Mucosa of rectum (tissue), 2 donors: ENCODE measurements around the gene CLHC1.
A peak's percentile ranks its signal among the peaks of the same experiment; 100 is the strongest.
"Not testable (repeated sequence)": the region's sequence is repeated elsewhere in the genome, so short reads cannot be mapped to it uniquely, and the experiment has no call there.

ENCODE experiments used
- H3K27ac ChIP-seq, 2 donors: one replicate each; pipeline ENCODE4 v1.7.0; 2013; ENCODE audit warnings: inconsistent platforms in 2 of 2, low read depth in 2 of 2, low read length in 2 of 2
- H3K27me3 ChIP-seq, 2 donors: one replicate each; pipeline ENCODE4 v1.7.0; 2013; ENCODE audit warnings: low read length in 2 of 2; ENCODE audit not compliant: control insufficient read depth in 2 of 2, insufficient read depth in 2 of 2
- H3K36me3 ChIP-seq, 2 donors: one replicate each; pipeline ENCODE4 v1.7.0; 2013; ENCODE audit warnings: low read length in 2 of 2; ENCODE audit not compliant: control insufficient read depth in 2 of 2, insufficient read depth in 2 of 2
- H3K4me1 ChIP-seq, 2 donors: one replicate each; pipeline ENCODE4 v1.7.0; 2013; ENCODE audit warnings: low read length in 2 of 2, mild to moderate bottlenecking in 1 of 2; ENCODE audit not compliant: control insufficient read depth in 2 of 2, insufficient read depth in 2 of 2
- H3K4me3 ChIP-seq, 2 donors: one replicate each; pipeline ENCODE4 v1.7.0; 2013; ENCODE audit warnings: low read length in 2 of 2
- H3K9ac ChIP-seq, 2 donors: one replicate each; pipeline ENCODE4 v1.7.0; 2013; ENCODE audit warnings: low read length in 2 of 2, low read depth in 1 of 2, mild to moderate bottlenecking in 1 of 2
- H3K9me3 ChIP-seq, 2 donors: one replicate each; pipeline ENCODE4 v1.7.0; 2013; ENCODE audit warnings: low read length in 2 of 2; ENCODE audit not compliant: control insufficient read depth in 2 of 2
- donor health status: healthy.
- donor health status: Normal muscosa, but diverticular disease.

CLHC1 gene

DNA sequence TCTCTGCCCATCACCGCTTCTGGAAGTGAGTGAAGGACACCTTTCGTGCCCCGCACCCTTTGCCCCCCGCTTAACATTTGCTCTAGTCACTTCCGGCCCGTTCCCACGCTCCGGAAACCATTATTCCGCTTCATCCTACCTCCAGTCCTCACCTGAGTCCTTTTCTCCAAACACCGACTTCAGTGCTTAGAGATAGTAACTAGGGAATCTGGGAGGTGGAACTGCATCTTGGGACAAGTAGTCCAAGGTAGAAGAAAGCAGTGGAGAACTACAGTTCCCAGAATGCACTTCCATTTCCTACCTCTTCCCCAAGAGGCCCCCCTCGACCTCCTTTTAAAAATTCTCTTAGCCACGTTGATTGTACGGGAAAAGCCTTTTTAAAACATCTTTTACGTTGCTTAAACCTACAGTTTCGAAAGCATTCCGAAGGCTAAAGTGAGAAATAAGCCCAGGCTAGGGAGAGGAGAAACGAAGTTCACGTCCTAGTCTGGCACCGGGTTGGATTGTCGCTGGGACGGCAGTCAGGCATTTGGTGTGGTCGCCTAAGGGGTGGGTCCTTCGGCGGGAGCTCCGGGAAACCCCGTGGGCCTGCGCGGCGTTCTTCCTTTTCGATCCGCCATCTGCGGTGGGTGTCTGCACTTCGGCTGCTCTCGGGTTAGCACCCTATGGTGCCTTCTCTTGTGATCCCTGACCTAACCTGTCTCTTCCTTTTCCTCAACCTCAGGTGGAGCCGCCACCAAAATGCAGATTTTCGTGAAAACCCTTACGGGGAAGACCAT is at the start of gene CLHC1, which contains the start of gene RPS27A:
Gene CLHC1 (minus strand): TSS at position 210 of the 779 bp plus-strand sequence. CDS start 9,882 bp downstream, outside the sequence.
Gene RPS27A (plus strand): TSS at position 605 of the 779 bp plus-strand sequence. CDS start 137 bp downstream, at position 742.
- H3K4me3 ChIP-seq = peak within 1 kb of the TSS; percentile 82 to 90
- H3K27me3 ChIP-seq = no peaks in the 10 kb centered on the region
- H3K27ac ChIP-seq = peak within 1 kb of the TSS; percentile 94 to 96
- H3K4me1 ChIP-seq = peaks cover 6 to 10% of the 10 kb centered on the region in 2 donors
- H3K9me3 ChIP-seq = no peaks in the 10 kb centered on the region
- peaks cover 26 to 29% of the 10 kb centered on the region in 2 donors for H3K36me3 ChIP-seq
- H3K9ac ChIP-seq = peak within 1 kb of the TSS; percentile 92 to 93

DNA sequence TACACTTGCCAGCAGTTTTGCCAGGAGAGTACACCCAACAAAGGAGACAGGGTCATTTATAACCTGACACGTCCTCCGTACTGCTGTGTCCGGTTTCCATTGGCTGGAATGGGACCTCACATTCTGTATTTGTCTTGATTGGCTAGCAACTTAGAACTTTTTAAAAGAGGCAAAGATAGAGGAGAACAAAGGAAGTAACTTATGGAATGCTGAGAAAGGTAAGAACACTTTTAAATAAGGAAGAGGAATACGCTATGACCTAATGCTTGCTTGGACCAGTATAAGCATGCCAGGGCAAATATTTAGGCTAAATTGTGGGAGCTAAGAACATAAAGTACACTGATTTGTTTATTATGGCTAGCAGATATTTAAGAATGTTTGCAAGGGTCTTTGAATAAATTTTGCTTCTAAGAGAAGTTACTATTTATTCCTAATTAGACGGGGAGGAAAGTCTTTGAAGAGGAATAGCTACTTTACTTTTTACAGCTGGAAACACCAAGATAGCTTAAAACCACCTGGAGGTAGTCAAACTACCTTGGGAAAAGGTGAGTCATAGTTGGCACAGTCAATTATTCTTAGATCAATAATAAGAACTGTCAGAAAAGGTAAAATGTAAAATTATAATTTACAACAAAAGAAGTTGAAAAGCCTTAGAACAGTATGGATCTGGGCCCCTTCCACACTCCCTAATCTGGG is 48.9 kb upstream of the CLHC1 start:
- H3K4me3 ChIP-seq, H3K36me3 ChIP-seq, H3K9me3 ChIP-seq, H3K27ac ChIP-seq, H3K27me3 ChIP-seq, H3K9ac ChIP-seq: not testable (repeated sequence)
- H3K4me1 ChIP-seq = peaks cover 3 to 21% of the 10 kb centered on the region in 2 donors

DNA sequence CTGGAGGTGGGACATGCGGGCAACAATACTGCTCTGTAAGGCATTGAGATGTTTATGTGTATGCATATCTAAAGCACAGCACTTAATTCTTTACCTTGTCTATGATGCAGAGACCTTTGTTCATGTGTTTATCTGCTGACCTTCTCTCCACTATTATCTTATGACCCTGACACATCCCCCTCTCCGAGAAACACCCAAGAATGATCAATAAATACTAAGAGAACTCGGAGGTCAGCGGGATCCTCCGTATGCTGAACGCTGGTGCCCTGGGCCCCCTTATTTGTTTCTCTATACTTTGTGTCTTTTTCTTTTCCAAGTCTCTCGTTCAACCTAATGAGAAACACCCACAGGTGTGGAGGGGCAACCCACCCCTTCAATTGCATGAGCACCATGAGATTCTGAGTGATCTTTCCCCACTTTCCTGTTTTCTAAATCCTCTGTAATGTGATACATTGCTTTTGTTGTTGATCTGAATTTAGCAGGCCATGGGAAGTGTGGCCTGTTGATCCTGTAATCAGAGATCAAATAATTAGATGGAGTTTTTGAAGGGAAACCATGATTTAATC is 47.8 kb upstream of the CLHC1 start:
- not testable (repeated sequence) for H3K4me3 ChIP-seq, H3K27ac ChIP-seq, H3K27me3 ChIP-seq, H3K36me3 ChIP-seq, H3K9ac ChIP-seq, H3K9me3 ChIP-seq
- H3K4me1 ChIP-seq = peaks cover 3 to 21% of the 10 kb centered on the region in 2 donors

DNA sequence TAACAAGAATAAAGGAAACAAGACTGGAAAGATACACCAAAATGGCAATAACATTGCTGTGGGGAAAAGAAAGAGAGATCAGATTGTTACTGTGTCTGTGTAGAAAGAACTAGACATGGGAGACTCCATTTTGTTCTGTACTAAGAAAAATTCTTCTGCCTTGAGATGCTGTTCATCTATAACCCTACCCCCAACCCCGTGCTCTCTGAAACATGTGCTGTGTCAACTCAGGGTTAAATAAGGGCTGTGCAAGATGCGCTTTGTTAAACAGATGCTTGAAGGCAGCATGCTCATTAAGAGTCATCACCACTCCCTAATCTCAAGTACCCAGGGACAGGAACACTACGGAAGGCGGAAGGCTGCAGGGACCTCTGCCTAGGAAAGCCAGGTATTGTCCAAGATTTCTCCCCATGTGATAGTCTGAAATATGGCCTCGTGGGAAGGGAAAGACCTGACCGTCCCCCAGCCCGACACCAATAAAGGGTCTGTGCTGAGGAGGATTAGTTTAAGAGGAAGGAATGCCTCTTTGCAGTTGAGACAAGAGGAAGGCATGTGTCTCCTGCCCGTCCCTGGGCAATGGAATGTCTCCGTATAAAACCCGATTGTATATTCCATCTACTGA is 47.2 kb upstream of the CLHC1 start:
- H3K4me1 ChIP-seq = peaks cover 3 to 21% of the 10 kb centered on the region in 2 donors
- H3K9me3 ChIP-seq, H3K27ac ChIP-seq, H3K4me3 ChIP-seq, H3K36me3 ChIP-seq, H3K9ac ChIP-seq, H3K27me3 ChIP-seq: not testable (repeated sequence)

DNA sequence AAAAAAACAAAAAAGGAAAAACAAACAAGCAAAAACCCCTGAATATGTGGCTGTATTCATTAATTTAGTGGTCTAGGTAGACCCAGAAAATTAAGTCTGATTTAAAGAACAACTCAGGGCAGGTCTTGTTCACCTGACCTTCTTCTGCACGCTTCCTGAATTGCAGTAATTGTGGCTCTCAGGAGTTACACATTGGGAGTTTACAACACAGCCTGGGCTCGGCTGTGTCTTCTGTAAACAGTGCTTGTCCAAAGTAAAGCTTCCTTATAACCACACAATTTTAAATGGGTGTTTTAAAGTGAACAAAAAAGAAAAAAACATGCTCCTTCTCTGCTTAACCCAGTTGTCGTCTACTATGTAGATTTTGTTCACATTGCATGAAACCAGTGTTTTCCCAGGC is 45.2 kb upstream of the CLHC1 start:
- no peaks in the 10 kb centered on the region for H3K36me3 ChIP-seq
- H3K27me3 ChIP-seq = no peaks in the 10 kb centered on the region
- peaks cover 3 to 15% of the 10 kb centered on the region in 2 donors for H3K4me1 ChIP-seq
- peak overlapping the region; percentile 42 to 61 for H3K4me3 ChIP-seq
- peak overlapping the region; percentile 44 to 65 for H3K27ac ChIP-seq
- H3K9me3 ChIP-seq = no peaks in the 10 kb centered on the region
- peak overlapping the region; percentile 17 to 24 for H3K9ac ChIP-seq

- H3K27ac ChIP-seq, H3K4me3 ChIP-seq, H3K9me3 ChIP-seq, H3K9ac ChIP-seq, H3K27me3 ChIP-seq, H3K36me3 ChIP-seq: not testable (repeated sequence)
- H3K4me1 ChIP-seq = peaks cover 5 to 20% of the 10 kb centered on the region in 2 donors
Observed at GRCh38 chr2:55274346-55274745, 42.3 kb upstream of the CLHC1 start.

DNA sequence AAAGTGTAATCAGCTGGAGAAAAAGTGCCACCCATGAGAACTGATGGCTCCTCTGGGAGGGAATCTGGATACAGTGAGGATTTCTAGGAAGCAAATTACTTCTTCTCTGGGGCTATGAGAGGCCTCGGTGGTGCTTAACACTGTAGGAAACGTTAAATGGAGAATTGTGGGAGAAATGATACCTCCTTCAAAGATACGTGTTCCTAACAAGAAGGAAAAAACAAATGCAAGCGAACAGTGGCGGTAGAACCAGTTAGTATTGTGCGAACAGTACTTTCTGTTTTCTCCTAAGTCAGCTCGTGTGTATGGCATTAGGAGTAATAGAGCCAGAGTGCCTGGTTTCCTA is 37.5 kb upstream of the CLHC1 start:
- Histone ChIP-seq H3K27me3 (no peaks in the 10 kb centered on the region), H3K9ac (peak overlapping the region; percentile 97 to 98), H3K4me3 (peak overlapping the region; percentile 96 to 100), H3K4me1 (peaks cover 7 to 14% of the 10 kb centered on the region in 2 donors), H3K36me3 (peaks cover 2 to 4% of the 10 kb centered on the region in 2 donors), H3K27ac (peak overlapping the region; percentile 92 to 95), H3K9me3 (no peaks in the 10 kb centered on the region)

- H3K36me3 ChIP-seq = peaks cover 8 to 10% of the 10 kb centered on the region in 2 donors
Observed at GRCh38 chr2:55268907-55269644, 37.0 kb upstream of the CLHC1 start, which contains the start of gene MTIF2. MTIF2 (minus strand) TSS chr2:55269231; CDS start chr2:55263858, 5,373 bp downstream.

GRCh38 chr2:55268288-55268906 is 36.3 kb upstream of the CLHC1 start:
- H3K4me1 ChIP-seq = peaks cover 7 to 14% of the 10 kb centered on the region in 2 donors
- peak overlapping the region; percentile 97 to 98 for H3K9ac ChIP-seq
- H3K27me3 ChIP-seq = no peaks in the 10 kb centered on the region
- no peaks in the 10 kb centered on the region for H3K9me3 ChIP-seq
- H3K27ac ChIP-seq = peak overlapping the region; percentile 92 to 95
- peak overlapping the region; percentile 96 to 100 for H3K4me3 ChIP-seq
- peaks cover 14 to 16% of the 10 kb centered on the region in 2 donors for H3K36me3 ChIP-seq

More at GRCh38 chr2:55268907-55269644, 37.0 kb upstream of the CLHC1 start, which contains the start of gene MTIF2:
- Histone ChIP-seq H3K27me3 (no peaks in the 10 kb centered on the region), H3K4me1 (peaks cover 7 to 14% of the 10 kb centered on the region in 2 donors), H3K27ac (peak within 1 kb of the TSS; percentile 92 to 95), H3K4me3 (peak within 1 kb of the TSS; percentile 96 to 100), H3K9ac (peak within 1 kb of the TSS; percentile 97 to 98), H3K9me3 (no peaks in the 10 kb centered on the region)
